ENCODE data around the gene ORAI1. TPM values are rescaled to one million over a fixed set of nuclear protein-coding genes. Genes with fewer than 3 reads are reported as not detected.
A peak's percentile ranks its signal among the peaks of the same experiment; 100 is the strongest.

ORAI1 gene
- 10 to 100 TPM; 38.9 to 76.5 (median 59.0) TPM for total RNA-seq
- total RNA-seq (2013): 30.9 TPM
- 44.2 to 173 (median 70.9) reads per million in 29 experiments for total RNA-seq

DNA sequence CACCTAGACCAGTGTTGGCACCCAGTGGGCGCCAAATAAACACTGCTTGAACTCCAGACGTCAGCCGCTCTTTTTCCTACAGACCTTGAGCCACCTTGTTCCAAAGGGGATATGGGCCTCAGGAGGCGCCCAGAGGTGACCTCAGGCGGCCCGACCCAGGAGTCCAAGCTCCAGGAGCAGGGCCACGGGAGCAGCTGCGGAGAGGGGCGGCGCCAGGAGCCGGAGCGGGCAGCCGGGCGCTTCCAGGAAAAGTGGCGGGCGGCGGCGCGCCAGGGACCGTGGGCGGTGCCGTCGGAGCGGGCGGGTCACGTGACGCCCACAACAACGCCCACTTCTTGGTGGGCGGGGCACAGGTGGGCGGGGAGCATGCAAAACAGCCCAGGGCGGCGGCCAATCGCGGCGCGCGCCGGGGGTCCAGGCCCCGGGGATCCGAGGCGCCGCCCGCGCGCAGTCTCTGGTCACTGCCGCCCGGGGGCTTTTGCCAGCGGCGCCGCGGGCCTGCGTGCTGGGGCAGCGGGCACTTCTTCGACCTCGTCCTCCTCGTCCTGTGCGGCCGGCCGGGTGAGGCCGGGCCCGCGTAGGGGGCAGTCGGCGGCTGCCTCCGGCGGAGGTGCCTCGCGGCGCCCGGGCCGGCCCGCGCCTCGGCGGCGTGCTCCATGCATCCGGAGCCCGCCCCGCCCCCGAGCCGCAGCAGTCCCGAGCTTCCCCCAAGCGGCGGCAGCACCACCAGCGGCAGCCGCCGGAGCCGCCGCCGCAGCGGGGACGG, at the start of gene ORAI1:
TSS of gene ORAI1 (plus strand) at position 444 of the 766 bp plus-strand sequence.
- Histone ChIP-seq H3K9me3 (no peaks in the 10 kb centered on the region), H3K36me3 (ENCODE audit: control insufficient read depth in 2 of 2, extremely low read depth in 1 of 2, insufficient read depth in 1 of 2, low read length in 1 of 2) (peaks cover 0 to 6% of the 10 kb centered on the region in 2 donors), H3K4me1 (ENCODE audit: control insufficient read depth in 1 of 2, extremely low read depth in 1 of 2, insufficient read depth in 2 of 2, low read length in 2 of 2) (peaks cover 25 to 52% of the 10 kb centered on the region in 2 experiments), H3K27ac (ENCODE audit: low read length) (peak within 1 kb of the TSS; percentile 89), H3K4me3 (ENCODE audit: control insufficient read depth in 1 of 2, extremely low read depth in 1 of 2, low read length in 1 of 2) (peak within 1 kb of the TSS; percentile 85 to 96), H3K27me3 (replicated peaks in 1 of 2; ENCODE audit: control insufficient read depth in 2 of 2, extremely low read depth in 1 of 2, insufficient read depth in 2 of 2, low read length in 1 of 2) (no peaks in the 10 kb centered on the region)
- H3K9me3 Mint-ChIP-seq: no peaks in the 10 kb centered on the region
- H3K4me1 Mint-ChIP-seq: peaks cover 44 to 51% (median 45%) of the 10 kb centered on the region in 3 donors
- peak within 1 kb of the TSS; percentile 93 to 95 (median 93) for H3K4me3 Mint-ChIP-seq
- H3K36me3 Mint-ChIP-seq: peaks cover 11% of the 10 kb centered on the region
- WGBS (ENCODE audit: insufficient coverage): under 1% methylated on average over 92 of the region's 92 CpGs
- ChIA-PET POLR2A (interaction anchor here (0.9 to 2.6 kb wide), 6 partner anchors 11 to 46 kb away, joined by 3 to 58 read pairs (median 7); no protein-coding TSS in a partner anchor), CTCF (interaction anchor here in 1 of 2 donors (1.2 to 4.9 kb wide), 8 partner anchors 11 to 73 kb away, joined by 3 to 37 read pairs (median 12); no protein-coding TSS in a partner anchor)
- H3K27me3 Mint-ChIP-seq: no peaks in the 10 kb centered on the region
- ATAC-seq (replicated peaks in 1 of 4): peak; percentile 77 to 87 (median 80)
- peak within 1 kb of the TSS; percentile 96 to 97 for H3K27ac Mint-ChIP-seq
- peak; percentile 84 to 98 (median 93) for DNase-seq

DNA sequence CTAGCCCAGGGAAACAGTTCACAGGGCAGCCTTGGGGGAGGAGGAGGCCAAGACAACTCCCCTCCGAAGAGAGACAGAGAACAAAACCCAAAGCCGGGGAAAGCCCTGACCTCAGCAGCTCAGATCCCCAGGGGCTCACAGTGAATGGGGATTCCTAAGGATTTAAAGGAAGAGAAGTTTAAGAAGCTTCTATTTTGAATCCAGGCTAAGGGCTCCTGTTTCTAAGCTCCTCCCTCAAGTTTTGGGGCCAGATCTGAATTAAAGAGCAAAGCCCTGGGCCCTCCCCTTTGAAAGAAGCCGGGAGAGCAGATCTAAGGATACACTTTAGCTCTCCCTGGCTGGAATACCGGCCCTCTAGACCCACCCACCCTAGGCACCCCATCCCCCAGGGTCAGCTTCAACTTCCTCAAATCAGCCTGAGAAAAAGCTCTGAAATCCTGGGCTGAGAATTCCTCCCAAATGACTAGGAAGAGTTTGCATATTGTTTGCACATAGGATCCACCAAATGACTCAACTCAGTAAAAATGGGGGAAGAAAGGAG, 49.4 kb upstream of the ORAI1 start:
- Histone ChIP-seq H3K4me3 (ENCODE audit: control insufficient read depth in 1 of 2, extremely low read depth in 1 of 2, low read length in 1 of 2) (no peak overlapping the region), H3K9me3 (no peaks in the 10 kb centered on the region), H3K4me1 (ENCODE audit: control insufficient read depth in 1 of 2, extremely low read depth in 1 of 2, insufficient read depth in 2 of 2, low read length in 2 of 2) (peaks cover 13 to 36% of the 10 kb centered on the region in 2 experiments), H3K36me3 (ENCODE audit: control insufficient read depth in 2 of 2, extremely low read depth in 1 of 2, insufficient read depth in 1 of 2, low read length in 1 of 2) (peaks cover 5 to 33% of the 10 kb centered on the region in 2 donors), H3K27ac (ENCODE audit: low read length) (no peak overlapping the region), H3K27me3 (replicated peaks in 1 of 2; ENCODE audit: control insufficient read depth in 2 of 2, extremely low read depth in 1 of 2, insufficient read depth in 2 of 2, low read length in 1 of 2) (no peaks in the 10 kb centered on the region)
- ATAC-seq (replicated peaks in 1 of 4) (no peak), DNase-seq (no peak)
- POLR2A ChIA-PET: interaction anchor here (0.5 to 1.0 kb wide), 5 partner anchors 13 to 1094 kb away, joined by 3 to 6 read pairs (median 3); no protein-coding TSS in a partner anchor
- no CpG with 5 or more reads among the region's 4 CpGs for WGBS (ENCODE audit: insufficient coverage)
- Mint-ChIP-seq H3K27me3 (no peaks in the 10 kb centered on the region), H3K27ac (peak overlapping the region; percentile 78 to 83), H3K4me1 (peaks cover 24 to 36% (median 34%) of the 10 kb centered on the region in 3 donors), H3K4me3 (peak overlapping the region; percentile 50 to 66 (median 61)), H3K36me3 (peaks cover 26% of the 10 kb centered on the region), H3K9me3 (no peaks in the 10 kb centered on the region)
- CTCF ChIA-PET: interaction anchor here (0.5 to 1.9 kb wide), 3 partner anchors 55 to 111 kb away, joined by 4 to 10 read pairs (median 4); no protein-coding TSS in a partner anchor

DNA sequence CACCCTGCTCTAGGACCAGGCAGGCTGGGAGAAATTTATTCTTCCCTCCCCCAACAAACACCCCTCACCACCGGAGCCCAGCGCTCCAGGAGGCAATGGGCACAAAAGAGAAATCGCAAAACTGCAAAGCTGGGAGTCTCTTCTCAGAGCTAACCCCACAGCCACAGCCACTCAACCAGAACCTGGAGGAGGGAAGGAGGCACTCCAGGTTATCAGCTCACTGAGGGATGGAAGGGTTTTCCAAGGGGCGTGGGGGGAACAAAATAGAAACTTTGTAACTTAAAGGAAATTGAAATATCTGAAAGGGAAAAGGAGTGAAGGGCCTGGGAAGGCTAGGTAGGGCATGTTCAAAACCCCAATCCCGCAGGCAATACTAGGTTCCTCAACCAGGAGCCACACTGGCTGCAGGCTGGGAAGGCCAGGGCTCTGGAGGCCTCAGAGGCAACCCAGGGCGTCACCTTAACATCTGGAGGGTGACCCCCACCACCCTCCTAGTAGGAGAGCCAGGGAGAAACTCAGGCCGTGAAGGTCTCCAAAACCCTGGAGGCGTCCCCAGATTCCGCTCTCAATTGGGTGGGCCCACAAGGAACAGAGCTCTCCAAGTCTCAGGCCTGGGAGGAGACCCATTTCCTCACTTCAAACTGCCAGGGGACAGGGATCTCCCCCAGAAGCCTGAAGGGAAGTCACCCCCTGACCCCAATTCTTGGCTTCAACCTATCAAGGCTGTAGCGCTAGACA, 48.7 kb upstream of the ORAI1 start:
- H3K9me3 ChIP-seq: no peaks in the 10 kb centered on the region
- Mint-ChIP-seq H3K27me3 (no peaks in the 10 kb centered on the region), H3K9me3 (no peaks in the 10 kb centered on the region), H3K4me3 (peak overlapping the region; percentile 50 to 66 (median 61)), H3K4me1 (peaks cover 31 to 42% (median 40%) of the 10 kb centered on the region in 3 donors), H3K27ac (peak overlapping the region; percentile 78 to 83), H3K36me3 (peaks cover 20% of the 10 kb centered on the region)
- no peaks in the 10 kb centered on the region for H3K27me3 ChIP-seq (replicated peaks in 1 of 2; ENCODE audit: control insufficient read depth in 2 of 2, extremely low read depth in 1 of 2, insufficient read depth in 2 of 2, low read length in 1 of 2)
- DNase-seq (no peak), ATAC-seq (replicated peaks in 1 of 4) (no peak)
- WGBS (ENCODE audit: insufficient coverage): 100% methylated on average over 6 of the region's 10 CpGs
- H3K27ac ChIP-seq (ENCODE audit: low read length): no peak overlapping the region
- ChIA-PET POLR2A (interaction anchor here (0.5 to 1.0 kb wide), 3 partner anchors 12 to 103 kb away, joined by 3 to 6 read pairs (median 3); no protein-coding TSS in a partner anchor), CTCF (interaction anchor here (0.5 to 0.6 kb wide), 2 partner anchors 54 to 93 kb away, joined by 3 to 10 read pairs; no protein-coding TSS in a partner anchor)
- no peak overlapping the region for H3K4me3 ChIP-seq (ENCODE audit: control insufficient read depth in 1 of 2, extremely low read depth in 1 of 2, low read length in 1 of 2)
- H3K4me1 ChIP-seq (ENCODE audit: control insufficient read depth in 1 of 2, extremely low read depth in 1 of 2, insufficient read depth in 2 of 2, low read length in 2 of 2): peaks cover 17 to 42% of the 10 kb centered on the region in 2 experiments
- H3K36me3 ChIP-seq (ENCODE audit: control insufficient read depth in 2 of 2, extremely low read depth in 1 of 2, insufficient read depth in 1 of 2, low read length in 1 of 2): peaks cover 5 to 33% of the 10 kb centered on the region in 2 donors

DNA sequence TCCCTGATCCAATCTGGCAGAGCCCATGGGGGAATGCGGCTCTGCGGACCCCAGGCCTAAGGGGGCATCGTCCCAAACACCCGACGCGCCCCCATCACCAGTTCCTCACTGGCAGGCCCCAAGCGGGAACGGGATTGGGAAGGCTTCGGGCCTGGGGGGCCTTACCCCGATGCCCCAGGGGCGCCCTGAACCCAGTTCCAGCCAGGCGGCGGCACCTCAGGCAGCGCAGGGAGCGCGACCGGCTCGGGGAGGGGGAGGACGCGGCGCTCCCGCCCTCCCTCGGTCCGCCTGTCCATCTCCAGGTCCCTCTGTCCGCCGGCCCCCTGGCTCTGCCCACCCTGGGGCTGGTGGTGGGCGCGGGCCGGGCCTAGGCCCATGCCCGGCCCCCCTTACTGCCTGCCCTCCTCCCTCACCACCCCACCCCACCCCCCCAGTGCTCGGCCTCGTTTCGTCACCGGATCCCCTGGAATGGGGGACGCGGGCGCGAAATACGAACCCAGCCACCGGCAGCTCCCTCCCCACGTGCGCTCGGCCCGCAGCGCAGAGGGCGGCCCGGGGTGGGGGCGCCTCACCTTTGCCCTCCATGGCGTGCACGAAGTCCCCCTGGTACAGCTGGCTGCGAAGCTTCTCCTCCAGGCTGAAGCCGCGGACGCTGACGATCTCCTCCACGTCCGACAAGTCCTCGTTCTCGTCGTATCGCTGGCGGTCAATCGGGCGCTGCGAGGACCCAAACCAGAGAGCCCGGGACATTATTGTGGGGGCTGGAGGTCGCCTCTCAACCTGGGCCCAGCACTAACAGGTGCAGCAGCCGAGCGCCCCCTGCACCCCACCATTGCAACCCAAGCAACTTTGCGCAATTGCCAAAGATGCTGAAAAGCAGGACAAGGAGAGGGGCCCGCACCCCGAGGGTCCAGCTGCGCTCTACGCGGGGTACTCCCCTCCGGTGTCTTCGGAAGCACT, 47.8 kb upstream of the ORAI1 start:
- H3K4me1 ChIP-seq (ENCODE audit: control insufficient read depth in 1 of 2, extremely low read depth in 1 of 2, insufficient read depth in 2 of 2, low read length in 2 of 2): peaks cover 17 to 51% of the 10 kb centered on the region in 2 experiments
- Mint-ChIP-seq H3K27ac (peak overlapping the region; percentile 85 to 88), H3K9me3 (no peaks in the 10 kb centered on the region), H3K27me3 (no peaks in the 10 kb centered on the region), H3K36me3 (peaks cover 20% of the 10 kb centered on the region), H3K4me1 (peaks cover 37 to 50% (median 47%) of the 10 kb centered on the region in 3 donors), H3K4me3 (peak overlapping the region; percentile 96 to 98 (median 96))
- peaks cover 5 to 30% of the 10 kb centered on the region in 2 donors for H3K36me3 ChIP-seq (ENCODE audit: control insufficient read depth in 2 of 2, extremely low read depth in 1 of 2, insufficient read depth in 1 of 2, low read length in 1 of 2)
- 34% methylated on average over 62 of the region's 77 CpGs for WGBS (ENCODE audit: insufficient coverage)
- DNase-seq: peak in 19 of 35 experiments; percentile 6 to 53 (median 33)
- ATAC-seq (replicated peaks in 1 of 4): peak in 2 of 4 experiments; percentile 7 to 10
- H3K9me3 ChIP-seq: no peaks in the 10 kb centered on the region
- peak overlapping the region; percentile 71 to 73 for H3K4me3 ChIP-seq (ENCODE audit: control insufficient read depth in 1 of 2, extremely low read depth in 1 of 2, low read length in 1 of 2)
- POLR2A ChIA-PET: interaction anchor here in 1 of 2 donors (1.1 to 1.8 kb wide), 2 partner anchors 42 to 48 kb away, joined by 11 to 18 read pairs; partner anchors contain the start of gene ORAI1
- CTCF ChIA-PET: interaction anchor here (0.5 to 1.9 kb wide), 8 partner anchors 42 to 95 kb away, joined by 3 to 22 read pairs (median 5); partner anchors contain the start of gene ORAI1 (in 1 of the 2)
- H3K27me3 ChIP-seq (replicated peaks in 1 of 2; ENCODE audit: control insufficient read depth in 2 of 2, extremely low read depth in 1 of 2, insufficient read depth in 2 of 2, low read length in 1 of 2): no peaks in the 10 kb centered on the region
- peak overlapping the region; percentile 89 for H3K27ac ChIP-seq (ENCODE audit: low read length)

DNA sequence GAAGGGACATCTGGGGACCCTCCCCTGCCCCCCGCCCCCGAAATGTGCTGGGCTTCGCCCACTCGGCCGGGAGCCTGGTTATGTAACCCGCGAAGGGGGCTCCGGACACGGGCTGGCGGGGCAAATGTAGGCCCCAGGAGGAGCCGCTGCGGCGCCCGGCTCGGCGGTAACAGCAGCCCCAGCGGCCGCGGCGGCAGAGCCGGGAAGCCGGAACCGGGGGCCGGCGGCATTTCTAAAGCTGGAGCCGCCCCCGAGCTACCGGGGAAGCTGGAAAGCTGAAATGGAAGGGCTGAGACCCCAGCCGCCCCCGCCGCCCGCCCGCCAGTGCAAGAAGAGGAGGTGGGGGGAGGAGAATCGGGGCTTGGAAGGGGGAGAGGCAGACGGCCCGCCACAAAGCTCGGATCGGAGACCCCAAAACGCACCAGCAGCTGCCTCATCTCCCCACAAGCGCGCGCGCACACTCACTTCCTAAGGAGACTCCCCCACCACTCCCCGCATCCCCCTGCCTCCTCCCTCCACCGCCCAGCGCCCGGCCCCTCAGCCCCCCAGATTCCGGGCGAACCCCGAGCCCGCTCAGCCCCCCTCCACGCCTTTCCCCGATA, 47.0 kb upstream of the ORAI1 start:
- ChIA-PET POLR2A (interaction anchor here (0.6 to 1.8 kb wide), 8 partner anchors 10 to 309 kb away, joined by 5 to 18 read pairs (median 7); partner anchors contain the start of gene ORAI1 (in 1 of the 2)), CTCF (interaction anchor here (0.6 to 1.9 kb wide), 15 partner anchors 13 to 998 kb away, joined by 3 to 22 read pairs (median 5); partner anchors contain the start of gene ORAI1 (in 1 of the 2))
- Mint-ChIP-seq H3K27me3 (no peaks in the 10 kb centered on the region), H3K4me3 (peak overlapping the region; percentile 96 to 98 (median 96)), H3K36me3 (peaks cover 13% of the 10 kb centered on the region), H3K4me1 (peaks cover 42 to 50% (median 50%) of the 10 kb centered on the region in 3 donors), H3K27ac (peak overlapping the region; percentile 98 to 99), H3K9me3 (no peaks in the 10 kb centered on the region)
- Histone ChIP-seq H3K27me3 (replicated peaks in 1 of 2; ENCODE audit: control insufficient read depth in 2 of 2, extremely low read depth in 1 of 2, insufficient read depth in 2 of 2, low read length in 1 of 2) (no peaks in the 10 kb centered on the region), H3K27ac (ENCODE audit: low read length) (peak overlapping the region; percentile 89), H3K4me1 (ENCODE audit: control insufficient read depth in 1 of 2, extremely low read depth in 1 of 2, insufficient read depth in 2 of 2, low read length in 2 of 2) (peaks cover 17 to 52% of the 10 kb centered on the region in 2 experiments), H3K4me3 (ENCODE audit: control insufficient read depth in 1 of 2, extremely low read depth in 1 of 2, low read length in 1 of 2) (peak overlapping the region; percentile 73 to 75), H3K9me3 (no peaks in the 10 kb centered on the region), H3K36me3 (ENCODE audit: control insufficient read depth in 2 of 2, extremely low read depth in 1 of 2, insufficient read depth in 1 of 2, low read length in 1 of 2) (peaks cover 5 to 25% of the 10 kb centered on the region in 2 donors)
- peak in 30 of 35 experiments; percentile 6 to 64 (median 36) for DNase-seq
- peak in 3 of 4 experiments; percentile 13 to 30 (median 16) for ATAC-seq (replicated peaks in 1 of 4)
- WGBS (ENCODE audit: insufficient coverage): 0% methylated on average over 27 of the region's 53 CpGs
